AG08395 (cell line): ENCODE results near the gene CRYGB.
"Not testable (repeated sequence)": the region's sequence is repeated elsewhere in the genome, so short reads cannot be mapped to it uniquely, and the experiment has no call there.

Experiments used
- DNase-seq: peaks from one replicate; pipeline ENCODE4 v3.0.0; 2012; ENCODE audit warnings: mixed read lengths, low spot score

The CRYGB gene

GRCh38 chr2:208112969-208113368 is 33.0 kb downstream of the CRYGB start:
- no peak for DNase-seq

- not testable (repeated sequence) for DNase-seq
These were observed 33.6 kb downstream of the CRYGB start for GRCh38 chr2:208112273-208112745.

GRCh38 chr2:208103616-208104015 is 42.3 kb downstream of the CRYGB start:
- no peak for DNase-seq

GRCh38 chr2:208101716-208102631 is 44.0 kb downstream of the CRYGB start:
- peak; percentile 26 for DNase-seq

GRCh38 chr2:208099682-208100470 is 46.1 kb downstream of the CRYGB start:
- no peak for DNase-seq

GRCh38 chr2:208098701-208099100 is 47.3 kb downstream of the CRYGB start:
- DNase-seq: not testable (repeated sequence)

- no peak for DNase-seq
These were observed 47.7 kb downstream of the CRYGB start for GRCh38 chr2:208098267-208098666.

GRCh38 chr2:208097801-208098200 is 48.2 kb downstream of the CRYGB start:
- peak; percentile 33 for DNase-seq

- no peak for DNase-seq
These were observed 48.6 kb downstream of the CRYGB start for GRCh38 chr2:208097313-208097712.

GRCh38 chr2:208096080-208096479 is 49.9 kb downstream of the CRYGB start:
- DNase-seq: no peak

GRCh38 chr2:208093128-208093527 is 52.8 kb downstream of the CRYGB start:
- DNase-seq: no peak
